Measurements from ENCODE around the gene P3R3URF.

GRCh38 chr1:46187106-46187869 lies 11.0 kb upstream of the P3R3URF start:
- TF ChIP-seq CTCF (conservative IDR thresholded peaks at IDR 0.05) = no peak
- no peak for TF ChIP-seq EZH2 (IDR thresholded peaks at IDR 0.05; ENCODE audit: low read depth)
